GM21381 (cell line): ENCODE results near the gene ADAM12.

Experiments
- ATAC-seq: cut with Tn5 transposase; IDR thresholded peaks from one replicate; pipeline ENCODE4 v1.9.1; 2021; ENCODE audit warnings: mild to moderate bottlenecking, moderate library complexity; ENCODE audit not compliant: unreplicated experiment

The ADAM12 gene, protein sequence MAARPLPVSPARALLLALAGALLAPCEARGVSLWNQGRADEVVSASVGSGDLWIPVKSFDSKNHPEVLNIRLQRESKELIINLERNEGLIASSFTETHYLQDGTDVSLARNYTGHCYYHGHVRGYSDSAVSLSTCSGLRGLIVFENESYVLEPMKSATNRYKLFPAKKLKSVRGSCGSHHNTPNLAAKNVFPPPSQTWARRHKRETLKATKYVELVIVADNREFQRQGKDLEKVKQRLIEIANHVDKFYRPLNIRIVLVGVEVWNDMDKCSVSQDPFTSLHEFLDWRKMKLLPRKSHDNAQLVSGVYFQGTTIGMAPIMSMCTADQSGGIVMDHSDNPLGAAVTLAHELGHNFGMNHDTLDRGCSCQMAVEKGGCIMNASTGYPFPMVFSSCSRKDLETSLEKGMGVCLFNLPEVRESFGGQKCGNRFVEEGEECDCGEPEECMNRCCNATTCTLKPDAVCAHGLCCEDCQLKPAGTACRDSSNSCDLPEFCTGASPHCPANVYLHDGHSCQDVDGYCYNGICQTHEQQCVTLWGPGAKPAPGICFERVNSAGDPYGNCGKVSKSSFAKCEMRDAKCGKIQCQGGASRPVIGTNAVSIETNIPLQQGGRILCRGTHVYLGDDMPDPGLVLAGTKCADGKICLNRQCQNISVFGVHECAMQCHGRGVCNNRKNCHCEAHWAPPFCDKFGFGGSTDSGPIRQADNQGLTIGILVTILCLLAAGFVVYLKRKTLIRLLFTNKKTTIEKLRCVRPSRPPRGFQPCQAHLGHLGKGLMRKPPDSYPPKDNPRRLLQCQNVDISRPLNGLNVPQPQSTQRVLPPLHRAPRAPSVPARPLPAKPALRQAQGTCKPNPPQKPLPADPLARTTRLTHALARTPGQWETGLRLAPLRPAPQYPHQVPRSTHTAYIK

GRCh38 chr10:126387931-126388911 is at the start of gene ADAM12:
ADAM12 (minus strand) TSS chr10:126388477; CDS start chr10:126388145, 332 bp downstream.
- ATAC-seq = no peak

DNA sequence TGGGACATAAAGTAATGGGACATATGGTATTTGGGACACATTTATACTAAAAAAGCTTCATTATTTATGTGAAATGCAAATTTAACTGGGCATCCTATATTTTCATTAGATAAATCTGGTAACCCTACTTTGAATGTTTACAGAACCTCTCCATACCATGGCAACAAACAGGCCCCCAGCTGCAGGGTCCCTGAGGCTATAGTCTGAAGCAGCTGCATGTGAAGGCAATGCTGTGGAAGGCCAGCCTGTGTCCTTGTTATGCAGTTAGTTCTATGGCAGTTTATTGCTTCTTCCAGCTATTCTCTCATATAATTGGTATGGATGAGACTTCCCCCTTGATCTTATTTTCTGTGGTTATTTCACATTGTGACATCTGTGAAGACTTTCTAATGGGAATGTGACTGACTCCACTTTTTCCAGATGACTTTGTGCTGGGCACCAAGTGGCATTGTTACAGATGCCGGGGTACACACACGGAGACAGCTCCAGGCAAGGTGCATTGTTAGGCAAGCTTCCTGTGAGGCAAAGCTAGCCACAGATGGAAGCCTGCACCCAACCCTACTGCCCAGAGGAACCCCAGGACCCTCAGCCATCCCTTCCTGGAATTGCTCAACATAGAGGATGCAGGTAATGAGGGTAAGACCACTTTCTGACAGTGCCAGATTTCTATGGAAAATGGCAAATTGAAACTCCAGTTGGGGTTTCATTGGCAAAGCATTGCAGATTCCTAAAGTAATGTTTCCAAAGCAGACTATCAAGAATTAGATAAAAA is 49.5 kb upstream of the ADAM12 start:
- ATAC-seq = no peak

DNA sequence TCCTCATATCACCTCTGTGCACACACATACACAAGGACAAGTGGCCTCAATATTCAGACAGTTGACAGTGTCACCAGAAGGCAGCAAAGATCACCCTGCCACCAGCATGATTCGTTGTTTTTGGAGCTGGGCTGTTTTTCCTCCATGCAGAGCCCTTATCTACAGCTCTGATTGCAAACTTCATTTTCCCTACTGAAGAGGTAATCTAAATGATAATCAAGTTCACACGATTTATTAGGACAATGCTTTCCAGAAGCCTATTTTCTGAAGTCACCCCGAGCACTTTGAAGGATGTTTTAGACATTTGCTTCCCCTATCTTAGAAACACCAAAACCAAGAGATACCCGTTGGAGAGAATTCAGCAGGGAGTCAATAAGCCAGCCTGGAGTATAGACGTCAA is 46.0 kb upstream of the ADAM12 start:
- ATAC-seq = no peak

DNA sequence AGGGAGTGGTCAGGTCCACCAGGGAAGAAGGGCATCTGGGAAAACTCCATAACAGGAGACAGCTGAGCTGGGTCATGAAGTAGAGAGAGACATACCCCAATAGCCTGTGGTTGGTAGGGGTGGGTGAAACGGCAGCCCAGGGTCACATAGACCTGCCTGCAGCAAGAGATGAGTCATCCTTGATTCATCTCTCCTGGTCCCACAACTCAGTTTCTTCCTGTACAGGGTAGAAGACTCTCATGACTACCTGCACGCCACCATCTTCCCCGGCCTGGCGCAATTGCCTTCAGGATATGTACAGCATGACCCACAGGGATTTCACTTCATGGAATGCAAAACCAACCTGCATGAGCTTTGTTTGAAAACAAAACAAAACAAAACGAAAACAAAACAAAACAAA is 45.1 kb upstream of the ADAM12 start:
- no peak for ATAC-seq

DNA sequence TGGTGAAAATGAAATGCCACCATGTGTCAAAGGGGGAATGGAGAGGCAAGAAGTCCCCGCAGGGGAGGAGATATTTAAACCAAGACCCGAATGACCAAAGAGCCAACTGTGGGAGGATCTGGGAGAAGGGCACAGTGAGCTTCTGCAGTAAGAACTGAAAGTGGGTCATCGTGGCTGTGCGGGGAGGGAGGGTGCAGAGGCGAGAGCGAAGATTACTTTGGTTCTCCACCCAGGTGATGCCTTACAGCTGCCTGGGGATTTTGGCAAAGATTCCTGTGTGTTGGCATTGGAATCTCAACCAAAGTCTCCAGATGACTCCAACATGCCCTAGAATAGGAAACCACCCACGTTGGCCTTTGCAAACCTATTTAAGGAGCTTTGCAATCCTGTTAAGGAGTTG is 44.2 kb upstream of the ADAM12 start:
- ATAC-seq = no peak

DNA sequence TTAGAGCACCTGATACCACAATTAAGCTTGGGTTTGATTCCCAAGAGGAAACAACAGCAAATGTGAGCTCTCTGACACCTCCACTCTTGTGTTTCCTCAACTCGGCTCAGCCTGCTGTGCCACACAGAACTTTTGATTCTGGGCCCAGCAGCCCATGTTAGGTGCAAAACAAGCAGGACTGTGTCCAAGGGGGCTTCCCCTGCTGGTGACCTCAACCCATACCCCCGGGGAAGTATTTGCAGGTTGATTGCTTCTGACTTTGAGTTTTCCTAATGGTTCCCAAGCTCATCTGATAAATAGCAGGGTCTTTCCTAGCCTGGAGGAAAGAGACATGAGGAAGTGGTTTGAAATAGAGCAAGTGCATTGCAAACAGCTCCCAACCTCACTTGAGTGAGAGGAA is 43.5 kb upstream of the ADAM12 start:
- no peak for ATAC-seq

DNA sequence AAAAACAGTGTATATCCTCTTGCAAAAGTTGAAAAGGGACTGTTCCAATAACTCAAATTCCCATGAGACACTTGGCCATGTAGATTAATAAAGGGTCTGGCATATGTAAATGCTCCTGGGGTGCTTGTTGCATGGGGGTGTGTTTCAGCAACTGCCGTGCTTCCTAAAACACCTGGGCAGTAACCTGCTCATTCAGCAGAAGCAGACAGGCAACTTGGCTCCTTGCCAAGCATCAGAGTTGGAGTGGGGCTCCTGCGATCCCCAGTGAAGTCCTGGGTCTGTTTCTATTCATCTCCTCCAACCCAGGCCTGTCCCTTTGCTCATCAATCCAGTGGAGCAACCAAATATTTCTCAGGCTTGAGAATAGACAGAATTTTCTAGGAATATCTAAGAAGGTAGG is 42.2 kb upstream of the ADAM12 start:
- no peak for ATAC-seq

DNA sequence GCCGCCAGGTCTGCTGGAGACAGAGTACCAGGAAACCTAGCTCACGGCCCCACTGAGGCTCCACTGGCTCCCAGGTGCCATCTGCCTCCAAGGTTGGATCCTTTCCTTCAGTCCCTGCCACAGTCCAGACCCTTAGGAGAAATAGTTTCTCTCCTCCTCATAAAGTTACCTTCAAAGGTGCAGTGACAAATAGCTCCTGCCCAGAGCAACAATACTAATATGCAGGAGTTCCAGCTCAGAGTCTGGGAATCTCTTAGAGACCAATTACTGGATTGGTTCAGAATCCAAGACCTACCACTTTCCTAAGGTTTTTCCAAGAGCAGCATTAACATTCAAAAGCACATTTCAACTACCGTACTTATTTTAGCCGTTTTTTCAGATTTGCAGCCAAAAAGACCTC is 41.0 kb upstream of the ADAM12 start:
- ATAC-seq = no peak

- ATAC-seq = no peak
These were observed 37.3 kb upstream of the ADAM12 start for GRCh38 chr10:126425489-126426065.

GRCh38 chr10:126425032-126425431 is 36.8 kb upstream of the ADAM12 start:
- ATAC-seq = no peak

DNA sequence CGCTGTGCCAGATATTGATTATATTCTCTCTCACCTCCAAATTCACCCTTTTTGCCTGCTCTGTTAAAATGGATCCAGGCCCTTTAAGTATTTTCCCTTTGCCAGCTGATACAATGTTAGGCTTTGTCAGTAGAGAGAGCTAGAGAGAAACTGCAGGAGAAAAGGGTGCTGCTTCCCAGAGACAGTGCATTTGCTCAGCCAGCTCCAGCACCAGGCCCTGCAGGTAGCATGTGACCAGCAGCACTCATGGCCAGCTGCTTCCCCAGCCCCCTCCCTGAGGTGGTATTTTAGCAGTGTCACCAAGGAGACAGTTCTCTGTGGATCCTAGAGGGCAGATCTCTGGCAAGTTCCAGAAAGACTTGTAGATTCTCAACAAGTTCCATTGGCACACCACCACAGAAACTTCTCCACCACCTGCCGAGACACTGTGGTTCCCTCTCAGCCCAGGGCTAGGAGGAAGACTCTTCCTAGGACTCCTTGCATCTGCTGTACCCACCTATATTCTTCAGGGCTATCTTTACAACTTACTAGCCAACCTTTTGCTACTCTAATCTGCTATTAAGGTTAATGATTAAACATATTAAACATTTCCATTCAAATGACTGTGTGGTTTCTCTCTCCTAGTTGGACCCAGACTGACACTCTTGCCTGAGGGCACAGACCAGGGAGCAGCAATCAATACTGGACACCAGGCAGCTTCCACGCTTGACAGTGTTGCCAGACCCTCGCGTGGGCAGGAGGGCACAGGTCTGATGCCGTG is 35.6 kb upstream of the ADAM12 start:
- no peak for ATAC-seq

- no peak for ATAC-seq
These were observed 34.3 kb upstream of the ADAM12 start for GRCh38 chr10:126422567-126422966.

DNA sequence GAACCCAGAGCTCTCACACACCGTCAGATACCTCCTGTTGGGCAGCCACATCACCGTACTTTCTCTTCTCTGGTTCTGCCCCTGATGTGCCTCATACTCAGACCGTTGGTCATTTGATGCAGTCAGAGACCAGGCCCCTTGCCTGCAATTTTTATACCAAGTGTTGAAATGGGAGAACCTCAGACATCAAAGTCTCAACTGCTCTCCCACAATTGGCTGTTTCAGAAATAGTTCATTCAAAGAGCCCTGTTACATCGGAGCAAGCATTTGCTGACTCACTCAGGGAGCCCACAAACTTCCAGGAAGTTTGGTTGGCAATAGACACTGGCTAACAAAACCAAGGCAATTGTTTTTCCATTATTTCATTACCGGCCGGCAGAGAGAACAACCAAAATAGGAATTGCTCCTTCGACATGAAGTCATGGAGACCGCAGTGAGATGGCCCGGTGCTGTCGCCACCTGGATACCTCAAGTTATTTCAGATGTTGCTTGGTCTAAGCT is 33.5 kb upstream of the ADAM12 start:
- ATAC-seq = no peak

DNA sequence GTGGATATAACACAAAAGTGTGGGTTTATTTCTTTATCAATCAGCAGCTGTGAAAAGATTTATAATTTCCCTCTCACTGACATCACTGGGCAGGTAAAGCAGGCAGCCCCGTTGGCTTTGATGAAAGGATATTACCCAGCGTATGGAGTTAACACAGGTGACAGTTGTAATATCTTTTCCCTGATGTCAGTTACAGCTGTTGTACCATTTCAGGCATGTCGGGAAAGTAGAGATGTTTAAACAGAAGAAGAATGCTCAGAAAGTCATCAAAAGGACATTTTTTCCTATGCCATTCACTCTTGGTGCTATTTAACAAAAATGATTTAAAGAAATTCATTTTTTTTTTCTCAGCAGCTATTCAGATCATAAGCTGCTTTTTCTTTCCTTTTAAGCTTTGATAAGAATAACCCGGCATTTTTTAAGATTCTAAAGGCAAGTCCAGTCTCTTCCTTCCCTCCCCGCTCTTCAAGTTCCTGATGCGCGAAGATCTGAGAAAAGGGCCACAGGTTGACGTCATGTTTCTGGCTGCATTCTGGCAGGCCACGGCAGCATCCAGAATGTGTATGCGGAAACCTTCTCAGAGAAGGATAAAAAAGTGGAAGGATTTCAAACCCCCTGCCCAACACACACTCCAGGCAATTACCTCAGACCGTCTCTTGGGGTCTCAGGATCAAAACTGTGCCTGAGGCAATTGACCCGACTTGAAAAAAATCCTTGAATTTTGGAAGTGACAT is 32.5 kb upstream of the ADAM12 start:
- ATAC-seq = no peak

DNA sequence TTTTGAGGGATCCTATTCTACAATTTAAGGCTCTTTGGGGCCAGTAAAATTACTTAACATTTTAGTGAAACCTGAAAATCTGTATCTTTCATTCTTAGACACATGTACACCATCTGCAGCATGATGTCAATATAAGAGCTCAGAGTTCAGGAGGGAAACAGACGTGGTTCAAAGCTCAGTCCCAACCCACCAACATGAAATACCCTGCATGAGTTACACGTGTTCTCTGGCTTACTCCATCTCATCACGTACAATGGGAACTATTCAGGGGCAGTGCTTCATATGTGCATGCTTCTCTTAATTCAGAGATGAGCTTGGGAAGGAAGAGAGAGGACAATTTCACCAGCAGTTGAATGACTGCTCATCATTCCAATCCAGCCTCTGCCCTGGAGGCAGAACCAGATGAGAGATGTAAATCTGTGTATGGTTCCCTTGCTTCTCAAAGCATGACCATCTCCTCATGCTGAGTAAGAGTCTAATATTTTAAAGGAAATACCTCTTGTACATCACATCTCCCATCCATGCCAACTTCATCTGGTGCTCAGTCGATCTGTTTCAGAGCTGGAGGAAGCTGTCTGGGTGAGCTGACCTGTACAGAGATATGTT is 29.0 kb upstream of the ADAM12 start:
- ATAC-seq = no peak

- no peak for ATAC-seq
These were observed 21.5 kb upstream of the ADAM12 start for GRCh38 chr10:126409821-126410220.

DNA sequence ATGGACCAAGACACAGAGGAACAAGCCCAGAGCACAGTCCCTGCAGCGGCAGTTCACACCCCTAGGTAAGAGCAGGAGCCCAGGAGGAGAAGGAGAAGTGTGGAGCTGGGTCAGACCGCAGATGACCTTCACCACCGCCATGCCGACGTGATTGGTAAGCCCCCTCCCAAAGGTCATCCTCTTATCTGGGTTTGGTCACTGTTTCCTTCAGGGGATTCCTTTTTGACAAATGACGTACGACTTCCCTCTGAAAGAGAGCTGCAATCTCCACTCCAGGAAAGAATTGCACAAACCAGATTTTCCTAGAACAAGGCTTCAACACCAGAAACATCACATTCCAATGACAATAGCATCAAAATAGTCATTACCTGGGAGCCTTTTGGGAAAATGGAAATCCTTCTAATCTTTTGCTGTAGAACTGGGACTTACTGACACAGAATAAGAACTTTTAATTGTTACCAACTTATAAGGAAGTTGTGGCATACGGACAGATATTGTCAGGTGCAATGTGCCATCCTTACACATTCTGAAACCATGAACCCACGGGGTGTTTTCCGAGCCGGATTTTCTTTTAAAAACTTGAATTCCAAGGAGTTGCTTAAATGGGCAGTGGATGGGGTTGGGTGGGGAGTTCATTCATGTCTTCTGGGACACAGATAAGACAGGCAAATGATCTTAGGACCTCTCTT is 20.8 kb upstream of the ADAM12 start:
- no peak for ATAC-seq
